K562 (cell line): ENCODE data around the gene LGALS3. TPM values are rescaled to one million over a fixed set of nuclear protein-coding genes. Genes with fewer than 3 reads are reported as not detected.
A peak's percentile ranks its signal among the peaks of the same experiment; 100 is the strongest.

Experiments used
- ATAC-seq: fragments of 200-7000 bp; cut with Tn5 transposase; 3 replicates; pipeline ENCODE4 v1.9.1; 2020; ENCODE audit warnings: moderate library complexity
- BruUV-seq: library from RNA; stranded (reverse); fragments of 400-500 nt; replicated peaks from 2 replicates; lab custom pipeline; 2021; lab: Mats Ljungman, UMichigan
- CTCF ChIA-PET: fragments of 300-600 bp; formaldehyde crosslinking; extraction: SDS; loops from one replicate; lab custom pipeline; 2021; ENCODE audit warnings: low intra/inter-chr PET ratio; lab: Yijun Ruan, JAX
- POLR2A ChIA-PET: fragments of 300-600, 350-650 bp; sonication (Branson Sonifier 250); formaldehyde crosslinking; extraction: SDS; loops from one replicate; lab custom pipeline; 2021; ENCODE audit warnings: antibody characterized with exemption, inconsistent platforms; lab: Yijun Ruan, JAX
- DNase-seq, 4 experiments: peaks; one replicate each; pipeline versions ENCODE4 v3.0.0 to v3.0.0-alpha.2; 2011 to 2018; ENCODE audit warnings: low spot score in 3 of 4, mixed read lengths in 3 of 4; ENCODE audit errors: extremely low read depth in 1 of 4
- FAIRE-seq: peaks from 2 replicates; lab custom pipeline; 2011; peaks lifted over from hg19 to GRCh38; lab: Jason Lieb, UNC
- H2AFZ ChIP-seq: 2 replicates; pipeline ENCODE4 v1.6.0; 2011; ENCODE audit warnings: low read depth, low read length, control low read depth, inconsistent platforms
- H3K27ac ChIP-seq: fragments of 200-600 bp; 3 replicates; pipeline ENCODE4 v1.8.0; 2011; ENCODE audit warnings: low read depth, mild to moderate bottlenecking, control low read depth, inconsistent platforms, low read length, moderate library complexity, mixed read lengths; ENCODE audit errors: extremely low read depth
- H3K27me3 ChIP-seq, 2 experiments: fragments of 300-600 bp in 1 of 2; 2 replicates in 1 of 2; 3 replicates in 1 of 2; pipeline versions ENCODE4 v1.6.0 to v1.8.0; 2011; ENCODE audit warnings: inconsistent platforms in 2 of 2, low read length in 2 of 2, mild to moderate bottlenecking in 1 of 2, mixed read lengths in 1 of 2, moderate library complexity in 1 of 2; ENCODE audit not compliant: control insufficient read depth in 2 of 2, insufficient read depth in 2 of 2
- H3K36me3 ChIP-seq: fragments of 300-600 bp; 3 replicates; pipeline ENCODE4 v1.8.0; 2011; ENCODE audit warnings: mild to moderate bottlenecking, low read length, inconsistent platforms; ENCODE audit not compliant: control insufficient read depth, insufficient read depth
- H3K4me1 ChIP-seq, 2 experiments: fragments of 200-600 bp in 1 of 2; replicated peaks in 1 of 2; 2 replicates in 1 of 2; 3 replicates in 1 of 2; pipeline versions ENCODE4 v1.5.1 to v1.8.0; 2011; ENCODE audit warnings: inconsistent platforms in 2 of 2, low read length in 2 of 2, mild to moderate bottlenecking in 1 of 2, mixed read lengths in 1 of 2, moderate library complexity in 1 of 2; ENCODE audit not compliant: control insufficient read depth in 2 of 2, insufficient read depth in 2 of 2
- H3K4me2 ChIP-seq: 2 replicates; pipeline ENCODE4 v1.6.1; 2011; ENCODE audit warnings: low read length, control low read depth, inconsistent platforms, mixed read lengths; ENCODE audit not compliant: insufficient read depth
- H3K4me3 ChIP-seq: fragments of 200-600 bp; sonication (generic), shearing (Covaris generic); 2 replicates; pipeline ENCODE4 v1.5.1; 2016; ENCODE audit warnings: control low read depth, inconsistent platforms
- H3K79me2 ChIP-seq: fragments of 200-600 bp; 3 replicates; pipeline ENCODE4 v1.8.0; 2011; ENCODE audit warnings: low read length, inconsistent platforms; ENCODE audit not compliant: control insufficient read depth, insufficient read depth
- H3K9ac ChIP-seq, 2 experiments: 2 replicates each; pipeline versions ENCODE4 v1.6.0 to v1.6.1; 2011; ENCODE audit warnings: low read depth in 2 of 2, low read length in 2 of 2, control low read depth in 1 of 2, inconsistent platforms in 1 of 2, mild to moderate bottlenecking in 1 of 2, mixed read lengths in 1 of 2; ENCODE audit not compliant: insufficient read depth in 1 of 2
- H3K9me1 ChIP-seq: one replicate; pipeline ENCODE4 v1.6.0; 2011; ENCODE audit warnings: inconsistent platforms, mild to moderate bottlenecking, low read length, moderate library complexity; ENCODE audit not compliant: control insufficient read depth, insufficient read depth
- H3K9me3 ChIP-seq: replicated peaks from 2 replicates; pipeline ENCODE4 v1.5.1; 2011; ENCODE audit warnings: low read depth, low read length, inconsistent platforms; ENCODE audit not compliant: control insufficient read depth, insufficient read depth
- H4K20me1 ChIP-seq: replicated peaks from 2 replicates; pipeline ENCODE4 v1.6.1; 2011; ENCODE audit warnings: low read length, inconsistent platforms, mixed read lengths; ENCODE audit not compliant: control insufficient read depth, insufficient read depth
- CBFA2T2 ChIP-seq: fragments of 450-650 bp; conservative IDR thresholded peaks from 2 replicates; pipeline ENCODE4 v1.6.1; 2017; ENCODE audit warnings: mild to moderate bottlenecking
- CBFA2T3 ChIP-seq: fragments of 450-650 bp; IDR thresholded peaks from 2 replicates; pipeline ENCODE4 v1.6.1; 2017
- CBFB ChIP-seq: sonication (generic); formaldehyde crosslinking; IDR thresholded peaks from 2 replicates; pipeline ENCODE4 v1.4.0; 2020; ENCODE audit warnings: mild to moderate bottlenecking, missing genetic modification reagents
- CTBP1 ChIP-seq: fragments of 450-650 bp; IDR thresholded peaks from 2 replicates; pipeline ENCODE4 v1.6.1; 2016; ENCODE audit warnings: borderline replicate concordance
- EWSR1 ChIP-seq: fragments of 450-650 bp; IDR thresholded peaks from 2 replicates; pipeline ENCODE4 v1.6.1; 2018; ENCODE audit warnings: borderline replicate concordance, mild to moderate bottlenecking, low read depth, moderate library complexity; ENCODE audit not compliant: partially characterized antibody
- FOXK1 ChIP-seq: sonication (generic); formaldehyde crosslinking; IDR thresholded peaks from 2 replicates; pipeline ENCODE4 v1.8.0; 2022; ENCODE audit warnings: missing genetic modification reagents, mild to moderate bottlenecking, borderline replicate concordance
- HMGN3 ChIP-seq: IDR thresholded peaks from 2 replicates; pipeline ENCODE4 v1.6.1; 2011; ENCODE audit warnings: borderline replicate concordance, low read depth, mild to moderate bottlenecking, mixed read lengths, low read length; ENCODE audit not compliant: insufficient read length; ENCODE audit errors: extremely low read depth
- KDM1A ChIP-seq, 2 experiments: fragments of 450-650 bp; IDR thresholded peaks; 2 replicates each; pipeline ENCODE4 v1.6.1; 2016; ENCODE audit warnings: mild to moderate bottlenecking in 2 of 2
- MBD2 ChIP-seq: sonication (generic); IDR thresholded peaks from 2 replicates; pipeline ENCODE4 v1.6.1; 2016; ENCODE audit warnings: low read depth, borderline replicate concordance
- MECOM ChIP-seq: fragments of 250-450 bp; sonication (Bioruptor Pico); IDR thresholded peaks from 2 replicates; pipeline ENCODE4 v1.8.0; 2022; ENCODE audit warnings: inconsistent platforms
- MEIS2 ChIP-seq: fragments of 450-650 bp; IDR thresholded peaks from 2 replicates; pipeline ENCODE4 v1.6.1; 2014; ENCODE audit warnings: mild to moderate bottlenecking; ENCODE audit not compliant: partially characterized antibody
- RBFOX2 ChIP-seq: fragments of 200-400 bp; formaldehyde crosslinking; IDR thresholded peaks from 2 replicates; pipeline ENCODE4 v1.6.1; 2017; ENCODE audit warnings: low read depth, mild to moderate bottlenecking, low read length, moderate library complexity
- SP2 ChIP-seq: IDR thresholded peaks from 2 replicates; pipeline ENCODE4 v1.6.1; 2011; ENCODE audit warnings: mild to moderate bottlenecking, low read depth, low read length, moderate library complexity; ENCODE audit not compliant: poor library complexity, severe bottlenecking; ENCODE audit errors: extremely low read depth
- WGBS: fragments of 100-300 bp; shearing (Covaris generic); methylation state at CpG from one replicate; pipeline ENCODE4 v1.1.6; 2016; ENCODE audit warnings: low coverage, mixed read lengths; ENCODE audit not compliant: insufficient coverage; ENCODE audit errors: missing lambda C conversion rate; 5-methylcytosine and 5-hydroxymethylcytosine counted together
- in situ Hi-C: fragments of 300-500 bp; cut with MboI; formaldehyde crosslinking; loops from 4 replicates; pipeline ENCODE4 v1.15.0; 2018; ENCODE audit warnings: inconsistent platforms, mixed read lengths
- intact Hi-C: fragments of 100-400 bp; cut with micrococcal nuclease; formaldehyde crosslinking; loops from 2 replicates; pipeline ENCODE4 v1.14.2; 2022
- polyA plus RNA-seq, 8 experiments: library from polyadenylated mRNA; depleted of rRNA in 4 of 8; stranded (reverse) in 5 of 8; unstranded in 3 of 8; fragments of >200 nt; fragmentation: Nextera tagmentation in 2 of 8; fragmentation: Illumina TruSeq in 1 of 8; extraction: Ambion mirVana in 2 of 8; extraction: Trizol in 1 of 8; gene quantifications; 2 replicates each; pipeline versions ENCODE4 v1.2.1 to v1.2.3, GENCODE V29; 2011 to 2014; ENCODE audit warnings: inconsistent platforms in 1 of 8, missing spikeins in 1 of 8
- total RNA-seq, 7 experiments: library from RNA; depleted of rRNA in 6 of 7; stranded (reverse); fragments of >200 nt in 6 of 7; fragmentation: Illumina TruSeq in 2 of 7; extraction: Trizol in 2 of 7; gene quantifications; 2 replicates each; pipeline versions ENCODE4 v1.2.1 to v1.2.3, GENCODE V29; 2011 to 2021; ENCODE audit warnings: low replicate concordance in 1 of 7
- TF ChIP-seq, protein P1 (sequence below): sonication (generic); formaldehyde crosslinking; IDR thresholded peaks from 2 replicates; pipeline ENCODE4 v1.8.1; 2022; ENCODE audit warnings: missing genetic modification reagents
- TF ChIP-seq, protein P2 (sequence below), 2 experiments: IDR thresholded peaks in 1 of 2; conservative IDR thresholded peaks in 1 of 2; 2 replicates each; pipeline ENCODE4 v1.6.1; 2016; ENCODE audit warnings: low read depth in 2 of 2, mild to moderate bottlenecking in 1 of 2, missing compliant biosample characterization in 1 of 2, missing genetic modification characterization in 1 of 2, moderate library complexity in 1 of 2
- TF ChIP-seq, protein P3 (sequence below): fragments of 450-650 bp; IDR thresholded peaks from 2 replicates; pipeline ENCODE4 v1.6.1; 2016

The LGALS3 gene
- total and polyA plus RNA-seq, 9 of the 15 experiments (the other 6 are each of a cell fraction or from before 2014, with no cell fraction given): 0.04 to 1.9 (median 1.1) TPM

DNA sequence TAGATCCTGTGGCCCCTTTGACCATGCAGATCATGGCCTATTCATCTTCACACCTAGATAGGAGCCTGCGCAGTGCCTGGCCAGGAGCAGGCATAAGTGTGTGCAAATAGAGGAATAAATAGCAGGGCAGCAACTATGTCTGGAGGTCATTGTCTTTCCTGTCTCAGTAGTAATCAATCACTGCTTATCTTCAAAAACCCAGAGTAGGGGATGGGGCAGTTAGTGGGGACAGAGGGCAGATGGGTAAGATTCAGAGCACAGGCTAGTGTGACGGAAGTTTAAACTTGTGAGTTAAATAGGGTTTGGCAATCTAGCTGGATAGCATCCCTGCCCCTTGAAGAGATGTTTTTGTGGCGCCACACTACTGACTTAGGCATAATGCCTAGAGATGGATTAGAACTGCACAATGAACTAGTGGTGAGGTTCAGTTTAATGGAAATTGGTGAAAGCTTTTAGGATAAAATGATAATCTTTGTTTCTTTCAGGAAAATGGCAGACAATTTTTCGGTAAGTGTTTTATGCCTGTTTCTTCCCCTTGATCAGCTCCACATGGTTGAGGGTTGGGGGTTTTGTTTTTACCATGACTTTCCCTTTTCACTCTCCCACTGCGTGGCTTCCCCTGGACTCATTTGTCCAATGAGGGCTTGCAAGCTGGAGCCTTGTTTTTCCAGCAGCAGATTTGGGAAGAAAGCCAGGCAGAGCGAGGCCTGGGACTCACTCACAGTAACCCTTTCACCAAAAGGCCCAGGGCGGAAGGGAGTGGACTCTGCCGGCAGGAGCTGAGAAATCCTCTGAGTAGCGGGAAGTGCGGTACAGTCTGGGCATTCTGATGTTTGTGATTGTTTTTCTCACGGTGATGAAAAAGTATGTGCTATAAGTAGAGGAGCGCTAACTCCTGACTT, 8.1 kb downstream of the LGALS3 start:
- no peaks in the 10 kb centered on the region for H3K27me3 ChIP-seq
- in situ Hi-C loops (no loop called here), intact Hi-C loops (no loop called here)
- no peaks in the 10 kb centered on the region for H3K9me3 ChIP-seq
- no peak overlapping the region for H3K27ac ChIP-seq
- H4K20me1 ChIP-seq: no peaks in the 10 kb centered on the region
- ATAC-seq: peak; percentile 46
- peaks cover 3% of the 10 kb centered on the region; the same call in 1 of the 3 replicates for H3K36me3 ChIP-seq
- 69% methylated on average over 12 of the region's 12 CpGs for WGBS
- FAIRE-seq: no peak
- no TSS peak for BruUV-seq
- ChIA-PET CTCF (no interaction called here), POLR2A (interaction anchor here (1.7 kb wide), 1 partner anchor 10 kb away, joined by 5 read pairs; no protein-coding TSS in a partner anchor)
- no peaks in the 10 kb centered on the region for H3K9me1 ChIP-seq
- no peak overlapping the region; a peak in 1 of 4 replicates for H3K9ac ChIP-seq
- DNase-seq: peak in 1 of 4 experiments; percentile 22
- H3K79me2 ChIP-seq: no peaks in the 10 kb centered on the region
- no peak overlapping the region for H3K4me3 ChIP-seq
- peaks cover 0 to 4% of the 10 kb centered on the region in 2 experiments; a peak in 1 of 5 replicates for H3K4me1 ChIP-seq
- no peak overlapping the region for H3K4me2 ChIP-seq
- no peak overlapping the region for H2AFZ ChIP-seq
- TF ChIP-seq FOXK1: no peak
- TF ChIP-seq, protein P1, sequence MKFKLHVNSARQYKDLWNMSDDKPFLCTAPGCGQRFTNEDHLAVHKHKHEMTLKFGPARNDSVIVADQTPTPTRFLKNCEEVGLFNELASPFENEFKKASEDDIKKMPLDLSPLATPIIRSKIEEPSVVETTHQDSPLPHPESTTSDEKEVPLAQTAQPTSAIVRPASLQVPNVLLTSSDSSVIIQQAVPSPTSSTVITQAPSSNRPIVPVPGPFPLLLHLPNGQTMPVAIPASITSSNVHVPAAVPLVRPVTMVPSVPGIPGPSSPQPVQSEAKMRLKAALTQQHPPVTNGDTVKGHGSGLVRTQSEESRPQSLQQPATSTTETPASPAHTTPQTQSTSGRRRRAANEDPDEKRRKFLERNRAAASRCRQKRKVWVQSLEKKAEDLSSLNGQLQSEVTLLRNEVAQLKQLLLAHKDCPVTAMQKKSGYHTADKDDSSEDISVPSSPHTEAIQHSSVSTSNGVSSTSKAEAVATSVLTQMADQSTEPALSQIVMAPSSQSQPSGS (CRISPR knock-in tag): no peak
- no peak for TF ChIP-seq RBFOX2
- TF ChIP-seq MECOM (CRISPR knock-in tag): peak; percentile 80
- no peak for TF ChIP-seq HMGN3
- TF ChIP-seq CBFB: no peak
- TF ChIP-seq KDM1A (IDR thresholded peaks at IDR 0.05): peak in 1 of 2 experiments; percentile 29; a peak in 1 of 4 replicates
- peak; percentile 86 for TF ChIP-seq MEIS2
- TF ChIP-seq SP2: no peak
- 0 out of 2 replicates have a peak, but pooled peaks have one; percentile 11 for TF ChIP-seq CBFA2T2
- no peak for TF ChIP-seq MBD2
- TF ChIP-seq, protein P2, sequence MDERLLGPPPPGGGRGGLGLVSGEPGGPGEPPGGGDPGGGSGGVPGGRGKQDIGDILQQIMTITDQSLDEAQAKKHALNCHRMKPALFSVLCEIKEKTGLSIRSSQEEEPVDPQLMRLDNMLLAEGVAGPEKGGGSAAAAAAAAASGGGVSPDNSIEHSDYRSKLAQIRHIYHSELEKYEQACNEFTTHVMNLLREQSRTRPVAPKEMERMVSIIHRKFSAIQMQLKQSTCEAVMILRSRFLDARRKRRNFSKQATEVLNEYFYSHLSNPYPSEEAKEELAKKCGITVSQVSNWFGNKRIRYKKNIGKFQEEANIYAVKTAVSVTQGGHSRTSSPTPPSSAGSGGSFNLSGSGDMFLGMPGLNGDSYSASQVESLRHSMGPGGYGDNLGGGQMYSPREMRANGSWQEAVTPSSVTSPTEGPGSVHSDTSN (CRISPR knock-in tag; IDR thresholded peaks at IDR 0.05; ENCODE audit: low read depth): 0 out of 2 replicates have a peak, but pooled peaks have one; percentile 6
- TF ChIP-seq, protein P2 (tag; conservative IDR thresholded peaks at IDR 0.05; ENCODE audit: low read depth): peak; percentile 81
- no peak for TF ChIP-seq CTBP1
- TF ChIP-seq CBFA2T3: peak; percentile 52
- TF ChIP-seq, protein P3, sequence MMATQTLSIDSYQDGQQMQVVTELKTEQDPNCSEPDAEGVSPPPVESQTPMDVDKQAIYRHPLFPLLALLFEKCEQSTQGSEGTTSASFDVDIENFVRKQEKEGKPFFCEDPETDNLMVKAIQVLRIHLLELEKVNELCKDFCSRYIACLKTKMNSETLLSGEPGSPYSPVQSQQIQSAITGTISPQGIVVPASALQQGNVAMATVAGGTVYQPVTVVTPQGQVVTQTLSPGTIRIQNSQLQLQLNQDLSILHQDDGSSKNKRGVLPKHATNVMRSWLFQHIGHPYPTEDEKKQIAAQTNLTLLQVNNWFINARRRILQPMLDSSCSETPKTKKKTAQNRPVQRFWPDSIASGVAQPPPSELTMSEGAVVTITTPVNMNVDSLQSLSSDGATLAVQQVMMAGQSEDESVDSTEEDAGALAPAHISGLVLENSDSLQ: peak; percentile 52; the same call in 1 of the 2 replicates
- TF ChIP-seq EWSR1: no peak
